K562 (cell line): ENCODE data around the gene COL5A1. TPM values are rescaled to one million over a fixed set of nuclear protein-coding genes. Genes with fewer than 3 reads are reported as not detected.

Source experiments
- ATAC-seq: fragments of 200-7000 bp; cut with Tn5 transposase; 3 replicates; pipeline ENCODE4 v1.9.1; 2020; ENCODE audit warnings: moderate library complexity
- BruUV-seq: library from RNA; stranded (reverse); fragments of 400-500 nt; replicated peaks from 2 replicates; lab custom pipeline; 2021; lab: Mats Ljungman, UMichigan
- CTCF ChIA-PET: fragments of 300-600 bp; formaldehyde crosslinking; extraction: SDS; loops from one replicate; lab custom pipeline; 2021; ENCODE audit warnings: low intra/inter-chr PET ratio; lab: Yijun Ruan, JAX
- POLR2A ChIA-PET: fragments of 300-600, 350-650 bp; sonication (Branson Sonifier 250); formaldehyde crosslinking; extraction: SDS; loops from one replicate; lab custom pipeline; 2021; ENCODE audit warnings: antibody characterized with exemption, inconsistent platforms; lab: Yijun Ruan, JAX
- DNase-seq, 4 experiments: peaks; one replicate each; pipeline versions ENCODE4 v3.0.0 to v3.0.0-alpha.2; 2011 to 2018; ENCODE audit warnings: low spot score in 3 of 4, mixed read lengths in 3 of 4; ENCODE audit errors: extremely low read depth in 1 of 4
- FAIRE-seq: peaks from 2 replicates; lab custom pipeline; 2011; peaks lifted over from hg19 to GRCh38; lab: Jason Lieb, UNC
- H2AFZ ChIP-seq: 2 replicates; pipeline ENCODE4 v1.6.0; 2011; ENCODE audit warnings: low read depth, low read length, control low read depth, inconsistent platforms
- H3K27ac ChIP-seq: fragments of 200-600 bp; 3 replicates; pipeline ENCODE4 v1.8.0; 2011; ENCODE audit warnings: low read depth, mild to moderate bottlenecking, control low read depth, inconsistent platforms, low read length, moderate library complexity, mixed read lengths; ENCODE audit errors: extremely low read depth
- H3K27me3 ChIP-seq, 2 experiments: fragments of 300-600 bp in 1 of 2; 2 replicates in 1 of 2; 3 replicates in 1 of 2; pipeline versions ENCODE4 v1.6.0 to v1.8.0; 2011; ENCODE audit warnings: inconsistent platforms in 2 of 2, low read length in 2 of 2, mild to moderate bottlenecking in 1 of 2, mixed read lengths in 1 of 2, moderate library complexity in 1 of 2; ENCODE audit not compliant: control insufficient read depth in 2 of 2, insufficient read depth in 2 of 2
- H3K36me3 ChIP-seq: fragments of 300-600 bp; 3 replicates; pipeline ENCODE4 v1.8.0; 2011; ENCODE audit warnings: mild to moderate bottlenecking, low read length, inconsistent platforms; ENCODE audit not compliant: control insufficient read depth, insufficient read depth
- H3K4me1 ChIP-seq, 2 experiments: fragments of 200-600 bp in 1 of 2; replicated peaks in 1 of 2; 2 replicates in 1 of 2; 3 replicates in 1 of 2; pipeline versions ENCODE4 v1.5.1 to v1.8.0; 2011; ENCODE audit warnings: inconsistent platforms in 2 of 2, low read length in 2 of 2, mild to moderate bottlenecking in 1 of 2, mixed read lengths in 1 of 2, moderate library complexity in 1 of 2; ENCODE audit not compliant: control insufficient read depth in 2 of 2, insufficient read depth in 2 of 2
- H3K4me2 ChIP-seq: 2 replicates; pipeline ENCODE4 v1.6.1; 2011; ENCODE audit warnings: low read length, control low read depth, inconsistent platforms, mixed read lengths; ENCODE audit not compliant: insufficient read depth
- H3K4me3 ChIP-seq: fragments of 200-600 bp; sonication (generic), shearing (Covaris generic); 2 replicates; pipeline ENCODE4 v1.5.1; 2016; ENCODE audit warnings: control low read depth, inconsistent platforms
- H3K79me2 ChIP-seq: fragments of 200-600 bp; 3 replicates; pipeline ENCODE4 v1.8.0; 2011; ENCODE audit warnings: low read length, inconsistent platforms; ENCODE audit not compliant: control insufficient read depth, insufficient read depth
- H3K9ac ChIP-seq, 2 experiments: 2 replicates each; pipeline versions ENCODE4 v1.6.0 to v1.6.1; 2011; ENCODE audit warnings: low read depth in 2 of 2, low read length in 2 of 2, control low read depth in 1 of 2, inconsistent platforms in 1 of 2, mild to moderate bottlenecking in 1 of 2, mixed read lengths in 1 of 2; ENCODE audit not compliant: insufficient read depth in 1 of 2
- H3K9me1 ChIP-seq: one replicate; pipeline ENCODE4 v1.6.0; 2011; ENCODE audit warnings: inconsistent platforms, mild to moderate bottlenecking, low read length, moderate library complexity; ENCODE audit not compliant: control insufficient read depth, insufficient read depth
- H3K9me3 ChIP-seq: replicated peaks from 2 replicates; pipeline ENCODE4 v1.5.1; 2011; ENCODE audit warnings: low read depth, low read length, inconsistent platforms; ENCODE audit not compliant: control insufficient read depth, insufficient read depth
- H4K20me1 ChIP-seq: replicated peaks from 2 replicates; pipeline ENCODE4 v1.6.1; 2011; ENCODE audit warnings: low read length, inconsistent platforms, mixed read lengths; ENCODE audit not compliant: control insufficient read depth, insufficient read depth
- CBX8 ChIP-seq: fragments of 200-600 bp; sonication (generic); IDR thresholded peaks from 2 replicates; pipeline ENCODE4 v1.6.1; 2012; ENCODE audit warnings: borderline replicate concordance, mixed run types, low read depth, mild to moderate bottlenecking, moderate library complexity, mixed read lengths, low read length, control low read depth, inconsistent platforms; ENCODE audit not compliant: poor library complexity, severe bottlenecking; ENCODE audit errors: extremely low read depth
- ETV1 ChIP-seq: fragments of 450-650 bp; conservative IDR thresholded peaks from 2 replicates; pipeline ENCODE4 v1.6.1; 2016; ENCODE audit warnings: missing genetic modification characterization, control low read depth, low read depth, missing compliant biosample characterization
- MEIS2 ChIP-seq: fragments of 450-650 bp; IDR thresholded peaks from 2 replicates; pipeline ENCODE4 v1.6.1; 2014; ENCODE audit warnings: mild to moderate bottlenecking; ENCODE audit not compliant: partially characterized antibody
- PML ChIP-seq: IDR thresholded peaks from 2 replicates; pipeline ENCODE4 v1.6.1; 2012; ENCODE audit warnings: low read length, inconsistent platforms
- RFX7 ChIP-seq: fragments of 250-450 bp; sonication (Bioruptor Pico); IDR thresholded peaks from 2 replicates; pipeline ENCODE4 v1.5.1; 2021; ENCODE audit warnings: mild to moderate bottlenecking
- SIN3B ChIP-seq: fragments of 450-650 bp; IDR thresholded peaks from 2 replicates; pipeline ENCODE4 v1.6.1; 2017; ENCODE audit warnings: low read depth, mild to moderate bottlenecking, moderate library complexity
- ZNF133 ChIP-seq: fragments of 250-450 bp; sonication (Bioruptor Pico); IDR thresholded peaks from 2 replicates; pipeline ENCODE4 v1.4.0; 2020; ENCODE audit warnings: mild to moderate bottlenecking
- ZNF436 ChIP-seq: fragments of 250-450, 450-650 bp; sonication (Bioruptor Pico); formaldehyde crosslinking; IDR thresholded peaks from 2 replicates; pipeline ENCODE4 v1.7.0; 2020; ENCODE audit warnings: mild to moderate bottlenecking
- WGBS: fragments of 100-300 bp; shearing (Covaris generic); methylation state at CpG from one replicate; pipeline ENCODE4 v1.1.6; 2016; ENCODE audit warnings: low coverage, mixed read lengths; ENCODE audit not compliant: insufficient coverage; ENCODE audit errors: missing lambda C conversion rate; 5-methylcytosine and 5-hydroxymethylcytosine counted together
- in situ Hi-C: fragments of 300-500 bp; cut with MboI; formaldehyde crosslinking; loops from 4 replicates; pipeline ENCODE4 v1.15.0; 2018; ENCODE audit warnings: inconsistent platforms, mixed read lengths
- intact Hi-C: fragments of 100-400 bp; cut with micrococcal nuclease; formaldehyde crosslinking; loops from 2 replicates; pipeline ENCODE4 v1.14.2; 2022
- polyA plus RNA-seq, 8 experiments: library from polyadenylated mRNA; depleted of rRNA in 4 of 8; stranded (reverse) in 5 of 8; unstranded in 3 of 8; fragments of >200 nt; fragmentation: Nextera tagmentation in 2 of 8; fragmentation: Illumina TruSeq in 1 of 8; extraction: Ambion mirVana in 2 of 8; extraction: Trizol in 1 of 8; gene quantifications; 2 replicates each; pipeline versions ENCODE4 v1.2.1 to v1.2.3, GENCODE V29; 2011 to 2014; ENCODE audit warnings: inconsistent platforms in 1 of 8, missing spikeins in 1 of 8
- total RNA-seq, 7 experiments: library from RNA; depleted of rRNA in 6 of 7; stranded (reverse); fragments of >200 nt in 6 of 7; fragmentation: Illumina TruSeq in 2 of 7; extraction: Trizol in 2 of 7; gene quantifications; 2 replicates each; pipeline versions ENCODE4 v1.2.1 to v1.2.3, GENCODE V29; 2011 to 2021; ENCODE audit warnings: low replicate concordance in 1 of 7
- TF ChIP-seq, protein P1 (sequence below): fragments of 200-800 bp; sonication (Bioruptor generic); IDR thresholded peaks from 2 replicates; pipeline ENCODE4 v1.6.1; 2017; ENCODE audit warnings: missing genetic modification characterization, missing compliant biosample characterization
- TF ChIP-seq, protein P2 (sequence below): IDR thresholded peaks from 2 replicates; pipeline ENCODE4 v1.6.1; 2011; ENCODE audit not compliant: insufficient read length; ENCODE audit errors: extremely low read depth
- TF ChIP-seq, protein P3 (sequence below): fragments of 250-450 bp; sonication (Bioruptor Pico); IDR thresholded peaks from 2 replicates; pipeline ENCODE4 v1.8.0; 2022; ENCODE audit warnings: moderate library complexity, mild to moderate bottlenecking, inconsistent platforms

The COL5A1 gene
- total and polyA plus RNA-seq, 9 of the 15 experiments (the other 6 are each of a cell fraction or from before 2014, with no cell fraction given): under 0.01 to 0.13 (median 0.04) TPM; not detected in 6

DNA sequence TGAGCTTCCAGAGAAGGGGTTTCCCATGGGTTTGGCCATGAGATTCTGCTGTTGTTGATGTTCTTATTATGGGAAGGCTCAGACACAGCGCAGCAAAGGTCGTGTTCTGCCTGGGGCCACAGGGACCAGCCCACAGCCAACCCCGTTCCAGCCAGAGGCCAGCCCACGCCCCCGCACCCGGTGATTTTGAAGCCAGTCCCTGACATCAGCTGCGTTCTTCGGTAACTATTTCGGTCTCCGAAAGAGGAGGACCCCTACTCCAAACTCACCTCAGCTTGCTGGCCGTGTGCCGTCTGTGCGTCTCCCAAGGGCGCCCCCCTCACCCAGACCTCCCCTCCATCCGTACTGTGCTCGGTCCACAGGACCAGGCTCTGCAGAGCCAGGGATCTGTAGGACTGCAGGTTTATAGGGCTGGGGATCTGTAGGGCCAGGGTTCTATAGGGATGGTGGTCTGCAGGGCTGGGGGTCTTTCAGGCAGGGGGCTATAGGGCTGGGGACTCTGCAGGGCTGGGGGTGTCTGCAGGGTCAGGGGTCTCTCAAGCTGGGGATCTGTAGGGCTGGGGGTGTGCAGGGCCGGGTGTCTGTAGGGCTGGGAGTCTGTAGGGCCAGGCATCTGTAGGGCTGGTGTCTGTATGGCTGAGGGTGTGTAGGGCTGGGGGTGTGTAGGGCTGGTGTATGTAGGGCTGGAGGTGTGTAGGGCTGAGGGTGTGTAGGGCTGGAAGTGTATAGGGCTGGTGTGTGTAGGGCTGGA lies 11.8 kb downstream of the COL5A1 start:
- Histone ChIP-seq H3K27me3 (peaks cover 2 to 10% of the 10 kb centered on the region in 2 experiments; a peak in 3 of 5 replicates), H3K4me2 (no peak overlapping the region), H3K79me2 (no peaks in the 10 kb centered on the region), H4K20me1 (no peaks in the 10 kb centered on the region), H3K9me1 (no peaks in the 10 kb centered on the region), H2AFZ (no peak overlapping the region), H3K9me3 (no peaks in the 10 kb centered on the region), H3K4me3 (no peak overlapping the region), H3K4me1 (no peaks in the 10 kb centered on the region), H3K27ac (no peak overlapping the region), H3K9ac (no peak overlapping the region), H3K36me3 (no peaks in the 10 kb centered on the region)
- in situ Hi-C loops: no loop called here
- FAIRE-seq (no peak), DNase-seq (no peak), ATAC-seq (no peak)
- intact Hi-C loops: no loop called here
- ChIA-PET CTCF (no interaction called here), POLR2A (interaction anchor here (0.6 kb wide), 1 partner anchor 16 kb away, joined by 4 read pairs; no protein-coding TSS in a partner anchor)
- 3% methylated on average over 17 of the region's 17 CpGs for WGBS
- no TSS peak for BruUV-seq
- no peak for TF ChIP-seq RFX7 (CRISPR knock-in tag)
- TF ChIP-seq, protein P1, sequence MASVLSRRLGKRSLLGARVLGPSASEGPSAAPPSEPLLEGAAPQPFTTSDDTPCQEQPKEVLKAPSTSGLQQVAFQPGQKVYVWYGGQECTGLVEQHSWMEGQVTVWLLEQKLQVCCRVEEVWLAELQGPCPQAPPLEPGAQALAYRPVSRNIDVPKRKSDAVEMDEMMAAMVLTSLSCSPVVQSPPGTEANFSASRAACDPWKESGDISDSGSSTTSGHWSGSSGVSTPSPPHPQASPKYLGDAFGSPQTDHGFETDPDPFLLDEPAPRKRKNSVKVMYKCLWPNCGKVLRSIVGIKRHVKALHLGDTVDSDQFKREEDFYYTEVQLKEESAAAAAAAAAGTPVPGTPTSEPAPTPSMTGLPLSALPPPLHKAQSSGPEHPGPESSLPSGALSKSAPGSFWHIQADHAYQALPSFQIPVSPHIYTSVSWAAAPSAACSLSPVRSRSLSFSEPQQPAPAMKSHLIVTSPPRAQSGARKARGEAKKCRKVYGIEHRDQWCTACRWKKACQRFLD (CRISPR knock-in tag): no peak
- no peak for TF ChIP-seq CBX8
- TF ChIP-seq, protein P2, sequence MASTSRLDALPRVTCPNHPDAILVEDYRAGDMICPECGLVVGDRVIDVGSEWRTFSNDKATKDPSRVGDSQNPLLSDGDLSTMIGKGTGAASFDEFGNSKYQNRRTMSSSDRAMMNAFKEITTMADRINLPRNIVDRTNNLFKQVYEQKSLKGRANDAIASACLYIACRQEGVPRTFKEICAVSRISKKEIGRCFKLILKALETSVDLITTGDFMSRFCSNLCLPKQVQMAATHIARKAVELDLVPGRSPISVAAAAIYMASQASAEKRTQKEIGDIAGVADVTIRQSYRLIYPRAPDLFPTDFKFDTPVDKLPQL: no peak
- no peak for TF ChIP-seq ZNF436 (CRISPR knock-in tag)
- TF ChIP-seq, protein P3, sequence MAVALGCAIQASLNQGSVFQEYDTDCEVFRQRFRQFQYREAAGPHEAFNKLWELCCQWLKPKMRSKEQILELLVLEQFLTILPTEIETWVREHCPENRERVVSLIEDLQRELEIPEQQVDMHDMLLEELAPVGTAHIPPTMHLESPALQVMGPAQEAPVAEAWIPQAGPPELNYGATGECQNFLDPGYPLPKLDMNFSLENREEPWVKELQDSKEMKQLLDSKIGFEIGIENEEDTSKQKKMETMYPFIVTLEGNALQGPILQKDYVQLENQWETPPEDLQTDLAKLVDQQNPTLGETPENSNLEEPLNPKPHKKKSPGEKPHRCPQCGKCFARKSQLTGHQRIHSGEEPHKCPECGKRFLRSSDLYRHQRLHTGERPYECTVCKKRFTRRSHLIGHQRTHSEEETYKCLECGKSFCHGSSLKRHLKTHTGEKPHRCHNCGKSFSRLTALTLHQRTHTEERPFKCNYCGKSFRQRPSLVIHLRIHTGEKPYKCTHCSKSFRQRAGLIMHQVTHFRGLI: no peak
- no peak for TF ChIP-seq MEIS2
- TF ChIP-seq ZNF133 (CRISPR knock-in tag): no peak
- no peak for TF ChIP-seq ETV1 (tag)
- TF ChIP-seq SIN3B: no peak
- no peak for TF ChIP-seq PML
